ENCODE measurements around the gene LRRC74B. TPM values are rescaled to one million over a fixed set of nuclear protein-coding genes. Genes with fewer than 3 reads are reported as not detected.

Gene LRRC74B
- total and polyA plus RNA-seq, 2 donors (not counting 1 experiment from before 2014, with no cell fraction given): not detected

DNA sequence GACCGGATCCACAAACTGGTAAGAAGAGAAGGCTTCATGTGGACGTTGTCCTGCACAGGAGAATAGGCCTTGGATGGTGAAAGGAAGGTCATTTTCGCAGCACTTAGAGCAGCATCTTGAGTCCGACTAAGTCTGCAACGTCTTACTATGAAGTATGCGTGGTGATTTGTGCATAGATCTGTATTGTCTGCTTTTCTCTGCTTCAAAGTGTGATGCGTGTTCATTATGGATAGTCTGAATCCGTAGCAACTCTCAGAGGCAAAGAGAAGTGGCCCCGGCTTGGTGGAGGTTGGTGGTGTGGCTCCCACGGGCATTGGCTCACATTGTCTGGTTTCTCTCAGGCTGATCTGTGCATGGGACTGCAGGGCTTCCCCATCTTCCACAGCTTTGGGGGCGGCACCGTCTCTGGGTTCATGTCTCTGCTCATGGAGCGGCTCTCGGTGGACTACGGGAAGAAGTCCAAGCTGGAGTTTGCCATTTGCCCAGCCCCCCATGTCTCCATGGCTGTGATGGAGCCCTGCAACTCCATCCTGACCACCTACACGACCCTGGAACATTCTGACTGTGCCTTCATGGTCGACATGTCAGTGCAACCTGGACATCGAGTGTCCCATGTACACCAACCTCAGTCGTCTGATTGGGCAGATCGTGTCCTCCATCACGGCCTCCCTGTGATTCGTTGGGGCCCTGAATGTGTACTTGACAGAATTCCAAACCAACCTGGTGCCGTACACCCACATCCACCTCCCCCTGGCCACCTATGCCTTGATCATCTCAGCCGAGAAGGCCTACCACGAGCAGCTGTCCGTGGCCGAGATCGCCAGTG is 21.5 kb downstream of the LRRC74B start:
- TF ChIP-seq, protein P1, sequence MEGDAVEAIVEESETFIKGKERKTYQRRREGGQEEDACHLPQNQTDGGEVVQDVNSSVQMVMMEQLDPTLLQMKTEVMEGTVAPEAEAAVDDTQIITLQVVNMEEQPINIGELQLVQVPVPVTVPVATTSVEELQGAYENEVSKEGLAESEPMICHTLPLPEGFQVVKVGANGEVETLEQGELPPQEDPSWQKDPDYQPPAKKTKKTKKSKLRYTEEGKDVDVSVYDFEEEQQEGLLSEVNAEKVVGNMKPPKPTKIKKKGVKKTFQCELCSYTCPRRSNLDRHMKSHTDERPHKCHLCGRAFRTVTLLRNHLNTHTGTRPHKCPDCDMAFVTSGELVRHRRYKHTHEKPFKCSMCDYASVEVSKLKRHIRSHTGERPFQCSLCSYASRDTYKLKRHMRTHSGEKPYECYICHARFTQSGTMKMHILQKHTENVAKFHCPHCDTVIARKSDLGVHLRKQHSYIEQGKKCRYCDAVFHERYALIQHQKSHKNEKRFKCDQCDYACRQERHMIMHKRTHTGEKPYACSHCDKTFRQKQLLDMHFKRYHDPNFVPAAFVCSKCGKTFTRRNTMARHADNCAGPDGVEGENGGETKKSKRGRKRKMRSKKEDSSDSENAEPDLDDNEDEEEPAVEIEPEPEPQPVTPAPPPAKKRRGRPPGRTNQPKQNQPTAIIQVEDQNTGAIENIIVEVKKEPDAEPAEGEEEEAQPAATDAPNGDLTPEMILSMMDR (conservative IDR thresholded peaks at IDR 0.05 in 1 of 2, IDR thresholded peaks at IDR 0.05 in 1 of 2; ENCODE audit: low read depth in 1 of 2, low read length in 2 of 2): no peak
- TF ChIP-seq EZH2 (IDR thresholded peaks at IDR 0.05; ENCODE audit: low read length, missing control alignments): no peak
- Histone ChIP-seq H2AFZ (ENCODE audit: low read length) (no peak overlapping the region), H3K27ac (ENCODE audit: insufficient read depth, low read length) (no peak overlapping the region), H4K20me1 (ENCODE audit: control insufficient read depth, extremely low read depth, insufficient read depth, low read length) (no peaks in the 10 kb centered on the region), H3K4me3 (replicated peaks in 1 of 4; ENCODE audit: control extremely low read depth in 1 of 4, insufficient read depth in 1 of 4, low read depth in 3 of 4, low read length in 4 of 4) (no peak overlapping the region), H3K4me2 (ENCODE audit: extremely low read depth, insufficient read depth, low read length) (no peak overlapping the region), H3K4me1 (ENCODE audit: control insufficient read depth, extremely low read depth, insufficient read depth, low read length) (no peaks in the 10 kb centered on the region), H3K9ac (ENCODE audit: insufficient read depth, low read length) (no peak overlapping the region), H3K79me2 (ENCODE audit: control insufficient read depth, insufficient read depth, low read length) (no peaks in the 10 kb centered on the region), H3K27me3 (ENCODE audit: control insufficient read depth, insufficient read depth, low read length) (no peaks in the 10 kb centered on the region), H3K36me3 (ENCODE audit: control insufficient read depth, insufficient read depth, low read length) (no peaks in the 10 kb centered on the region), H3K9me3 (ENCODE audit: control insufficient read depth, insufficient read depth, low read depth, low read length) (no peaks in the 10 kb centered on the region)
- DNase-seq (ENCODE audit: low read depth in 2 of 2): no peak

DNA sequence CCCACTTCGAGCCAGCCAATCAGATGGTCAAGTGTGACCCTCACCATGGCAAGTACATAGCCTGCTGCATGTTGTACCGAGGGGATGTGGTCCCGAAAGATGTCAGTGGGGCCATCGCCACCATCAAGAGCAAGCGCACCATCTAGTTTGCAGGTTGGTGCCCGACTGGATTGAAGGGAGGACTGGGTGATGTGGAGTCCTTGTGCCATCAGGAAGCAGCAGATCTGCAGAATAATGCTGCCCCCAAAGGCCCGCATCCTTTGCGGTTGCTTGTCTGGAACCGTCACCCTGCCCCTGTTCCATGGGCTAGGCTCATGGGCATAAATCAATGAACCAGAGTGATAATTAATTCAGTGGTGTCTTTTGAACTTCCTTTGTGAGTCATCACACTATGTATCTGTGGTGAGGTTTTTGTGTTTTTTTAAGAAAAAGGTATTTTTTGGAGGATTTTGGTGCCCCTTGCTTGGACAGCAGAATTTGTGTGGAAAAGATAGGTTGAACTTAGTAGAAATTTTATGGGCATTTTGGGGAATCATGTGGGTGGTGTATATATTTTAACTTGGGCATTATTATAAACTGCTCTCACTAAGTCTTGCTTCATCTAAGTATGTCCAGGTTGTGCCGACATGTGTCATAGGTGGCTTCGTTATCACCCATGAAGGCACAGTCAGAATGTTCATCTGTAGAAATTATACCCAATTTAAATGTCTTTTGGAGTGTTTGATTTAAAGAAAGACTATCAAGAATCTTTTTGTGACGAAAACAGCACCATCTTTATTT is 22.3 kb downstream of the LRRC74B start:
- no peaks in the 10 kb centered on the region for H3K27me3 ChIP-seq (ENCODE audit: control insufficient read depth, insufficient read depth, low read length)
- no peaks in the 10 kb centered on the region for H3K36me3 ChIP-seq (ENCODE audit: control insufficient read depth, insufficient read depth, low read length)

More for the DNA sequence above, 22.3 kb downstream of the LRRC74B start:
- no peak overlapping the region for H3K9ac ChIP-seq (ENCODE audit: insufficient read depth, low read length)
- no peak overlapping the region for H3K27ac ChIP-seq (ENCODE audit: insufficient read depth, low read length)
- DNase-seq (ENCODE audit: low read depth in 2 of 2): no peak
- H3K4me3 ChIP-seq (replicated peaks in 1 of 4; ENCODE audit: control extremely low read depth in 1 of 4, insufficient read depth in 1 of 4, low read depth in 3 of 4, low read length in 4 of 4): no peak overlapping the region
- H3K79me2 ChIP-seq (ENCODE audit: control insufficient read depth, insufficient read depth, low read length): no peaks in the 10 kb centered on the region
- H3K9me3 ChIP-seq (ENCODE audit: control insufficient read depth, insufficient read depth, low read depth, low read length): no peaks in the 10 kb centered on the region
- no peaks in the 10 kb centered on the region for H4K20me1 ChIP-seq (ENCODE audit: control insufficient read depth, extremely low read depth, insufficient read depth, low read length)
- H2AFZ ChIP-seq (ENCODE audit: low read length): no peak overlapping the region
- no peaks in the 10 kb centered on the region for H3K4me1 ChIP-seq (ENCODE audit: control insufficient read depth, extremely low read depth, insufficient read depth, low read length)
- no peak for TF ChIP-seq EZH2 (IDR thresholded peaks at IDR 0.05; ENCODE audit: low read length, missing control alignments)
- TF ChIP-seq, protein P1 (conservative IDR thresholded peaks at IDR 0.05 in 1 of 2, IDR thresholded peaks at IDR 0.05 in 1 of 2; ENCODE audit: low read depth in 1 of 2, low read length in 2 of 2): no peak
- H3K4me2 ChIP-seq (ENCODE audit: extremely low read depth, insufficient read depth, low read length): no peak overlapping the region

All from fibroblast of lung (primary cell).